ENCODE measurements around the gene SDK1. TPM values are rescaled to one million over a fixed set of nuclear protein-coding genes. Genes with fewer than 3 reads are reported as not detected.

SDK1 gene
- total and polyA plus RNA-seq, 2 donors (not counting 3 experiments of a cell fraction or from before 2014, with no cell fraction given) = 1.6 to 3.9 TPM

- DNase-seq (ENCODE audit: low read depth, low spot score) (no peak), FAIRE-seq (no peak)
- no peaks in the 10 kb centered on the region for H4K20me1 ChIP-seq (replicated peaks; ENCODE audit: control insufficient read depth, extremely low read depth, insufficient read depth, low read length)
- BruUV-seq (replicated peaks) = no TSS peak
- H3K4me2 ChIP-seq (ENCODE audit: insufficient read depth, low read length) = no peak overlapping the region
- H2AFZ ChIP-seq (ENCODE audit: low read depth, low read length) = no peak overlapping the region
- H3K9me1 ChIP-seq (replicated peaks; ENCODE audit: control insufficient read depth, extremely low read depth, insufficient read depth, low read length) = no peaks in the 10 kb centered on the region
- ChIA-PET CTCF (no interaction called here), POLR2A (no interaction called here)
- H3K27ac ChIP-seq (ENCODE audit: insufficient read depth, low read depth, low read length) = no peak overlapping the region
- H3K9ac ChIP-seq (replicated peaks; ENCODE audit: extremely low read depth, insufficient read depth, low read length) = no peak overlapping the region
- H3K4me1 ChIP-seq (ENCODE audit: control insufficient read depth, extremely low read depth, insufficient read depth, low read length) = no peaks in the 10 kb centered on the region
- no peak overlapping the region for H3K4me3 ChIP-seq (replicated peaks in 1 of 3; ENCODE audit: insufficient read depth in 1 of 3, low read depth in 1 of 3, low read length in 3 of 3)
- H3K79me2 ChIP-seq (ENCODE audit: control insufficient read depth, insufficient read depth, low read length) = no peaks in the 10 kb centered on the region
- TF ChIP-seq GATA2 (IDR thresholded peaks at IDR 0.05; ENCODE audit: insufficient read depth, insufficient read length, low read depth, low read length) (no peak), MAX (IDR thresholded peaks at IDR 0.05; ENCODE audit: insufficient read depth, insufficient read length) (no peak), JUN (IDR thresholded peaks at IDR 0.05; ENCODE audit: borderline replicate concordance, insufficient read depth, insufficient read length, low read depth) (no peak), EZH2 (IDR thresholded peaks at IDR 0.05; ENCODE audit: borderline replicate concordance, low read depth, low read length, severe bottlenecking) (no peak), MYC (IDR thresholded peaks at IDR 0.05; ENCODE audit: low read depth, low read length) (no peak), FOS (IDR thresholded peaks at IDR 0.05; ENCODE audit: borderline replicate concordance, insufficient read depth, low read length) (no peak), POLR2AphosphoS5 (IDR thresholded peaks at IDR 0.05; ENCODE audit: insufficient read depth, low read depth, low read length) (no peak), CTCF (IDR thresholded peaks at IDR 0.05; ENCODE audit: extremely low read depth in 1 of 2, insufficient read depth in 1 of 2, low read depth in 1 of 2, low read length in 2 of 2) (no peak), POLR2A (IDR thresholded peaks at IDR 0.05; ENCODE audit: low read depth, low read length) (no peak)
- intact Hi-C loops (cut with micrococcal nuclease) = no loop called here
- H3K9me3 ChIP-seq (replicated peaks; ENCODE audit: control insufficient read depth, insufficient read depth, low read length) = no peaks in the 10 kb centered on the region
- dilution Hi-C loops (cut with MboI; ENCODE audit: extremely low pct_ligation_motif_present, low sequenced_read_pairs) = no loop called here
- no peaks in the 10 kb centered on the region for H3K27me3 ChIP-seq (ENCODE audit: control insufficient read depth in 2 of 2, insufficient read depth in 2 of 2, low read length in 2 of 2)
- H3K36me3 ChIP-seq (ENCODE audit: control insufficient read depth in 2 of 2, extremely low read depth in 1 of 2, insufficient read depth in 2 of 2, low read length in 2 of 2) = no peaks in the 10 kb centered on the region
Measured at GRCh38 chr7:3279147-3279818, 21.8 kb upstream of the SDK1 start.

All from endothelial cell of umbilical vein (primary cell).